HG02623 (cell line): ENCODE measurements around the gene SLC39A11.
"Not testable (repeated sequence)": the region's sequence is repeated elsewhere in the genome, so short reads cannot be mapped to it uniquely, and the experiment has no call there.

Experiments
- ATAC-seq: cut with Tn5 transposase; IDR thresholded peaks from one replicate; pipeline ENCODE4 v1.9.1; 2021; ENCODE audit warnings: moderate library complexity; ENCODE audit not compliant: unreplicated experiment

SLC39A11 gene

GRCh38 chr17:73013816-73014663 lies 78.4 kb downstream of the SLC39A11 start:
- ATAC-seq = no peak

GRCh38 chr17:73013301-73013700 lies 79.2 kb downstream of the SLC39A11 start:
- ATAC-seq = no peak

GRCh38 chr17:73011016-73011486 lies 81.4 kb downstream of the SLC39A11 start:
- no peak for ATAC-seq

DNA sequence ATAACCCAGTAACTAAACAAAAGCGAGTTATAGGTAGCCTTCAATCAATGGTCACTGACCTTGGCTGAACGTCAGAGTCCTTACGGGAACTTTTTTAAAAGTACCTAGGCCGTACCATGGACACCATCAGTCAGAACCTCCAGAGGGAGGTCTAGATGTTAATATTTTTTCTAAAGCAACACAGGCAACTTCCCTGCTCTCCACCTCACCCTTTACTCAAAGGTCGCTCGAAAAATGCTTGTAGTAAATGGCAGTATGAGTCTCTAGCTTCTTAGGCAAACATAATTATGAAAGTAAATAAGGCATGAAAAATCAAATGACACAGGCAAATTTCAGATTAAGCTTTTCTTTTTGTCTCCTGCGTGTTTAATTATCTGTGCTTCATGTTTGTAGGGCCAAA lies 82.1 kb downstream of the SLC39A11 start:
- no peak for ATAC-seq

DNA sequence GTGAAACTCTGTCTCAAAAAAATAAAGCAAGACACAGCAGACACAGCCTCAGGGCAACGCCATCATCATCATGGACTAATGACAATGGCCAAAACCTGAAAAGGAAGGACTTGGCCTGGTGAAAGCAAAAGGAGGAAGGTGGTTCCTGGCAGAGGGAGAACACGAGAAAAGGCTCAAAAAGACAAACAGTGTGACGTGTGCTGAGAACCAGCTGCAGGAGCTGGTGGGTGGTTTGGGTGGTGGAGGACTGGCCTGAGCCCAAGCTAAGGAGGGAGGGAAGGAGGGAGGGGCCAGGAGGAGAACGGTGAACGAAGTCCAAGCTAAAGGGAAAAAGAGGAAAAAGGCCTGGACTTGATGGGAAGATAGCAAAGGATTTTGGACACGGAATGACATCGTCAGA lies 85.1 kb downstream of the SLC39A11 start:
- no peak for ATAC-seq

GRCh38 chr17:73005360-73005759 lies 87.1 kb downstream of the SLC39A11 start:
- no peak for ATAC-seq

GRCh38 chr17:73003487-73003886 lies 89.0 kb downstream of the SLC39A11 start:
- ATAC-seq = no peak

DNA sequence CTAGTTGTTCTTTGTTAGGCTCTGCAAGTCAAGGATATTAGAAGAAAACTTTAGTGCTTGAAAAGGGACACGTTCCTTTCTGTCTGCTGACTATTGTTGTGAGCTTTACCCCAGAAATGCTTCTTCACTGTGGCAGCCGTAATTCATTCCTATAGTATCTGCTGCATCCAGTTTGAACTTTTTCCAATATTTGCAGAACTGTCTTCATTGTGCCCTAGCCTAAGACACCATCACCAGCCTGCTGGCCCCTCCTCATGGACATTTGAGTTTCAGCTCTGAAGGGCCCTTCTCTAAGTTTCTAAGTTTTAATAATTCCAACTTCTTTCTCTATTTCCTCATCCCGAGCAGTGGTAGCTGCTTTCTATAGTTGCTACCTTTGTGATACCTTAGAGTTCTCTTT lies 91.7 kb downstream of the SLC39A11 start:
- ATAC-seq = no peak

DNA sequence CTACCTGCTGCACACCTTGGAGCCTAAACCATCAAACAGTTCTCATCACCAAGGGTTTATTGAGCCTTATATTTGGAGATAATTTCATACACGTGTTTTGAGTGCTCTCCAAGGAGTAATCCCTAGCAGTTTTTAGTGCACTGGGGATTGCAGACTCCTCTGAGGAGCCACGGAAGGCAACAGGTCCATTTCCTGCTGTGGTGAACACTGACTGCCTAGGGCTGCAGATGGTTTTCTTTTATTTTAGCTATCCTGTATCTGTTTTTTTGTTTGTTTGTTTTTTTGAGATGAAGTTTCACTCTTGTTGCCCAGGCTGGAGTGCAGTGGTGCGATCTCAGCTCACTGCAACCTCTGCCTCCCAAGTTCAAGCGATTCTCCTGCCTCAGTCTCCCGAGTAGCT lies 93.0 kb downstream of the SLC39A11 start:
- ATAC-seq = not testable (repeated sequence)

GRCh38 chr17:72998343-72998742 lies 94.1 kb downstream of the SLC39A11 start:
- ATAC-seq = no peak

DNA sequence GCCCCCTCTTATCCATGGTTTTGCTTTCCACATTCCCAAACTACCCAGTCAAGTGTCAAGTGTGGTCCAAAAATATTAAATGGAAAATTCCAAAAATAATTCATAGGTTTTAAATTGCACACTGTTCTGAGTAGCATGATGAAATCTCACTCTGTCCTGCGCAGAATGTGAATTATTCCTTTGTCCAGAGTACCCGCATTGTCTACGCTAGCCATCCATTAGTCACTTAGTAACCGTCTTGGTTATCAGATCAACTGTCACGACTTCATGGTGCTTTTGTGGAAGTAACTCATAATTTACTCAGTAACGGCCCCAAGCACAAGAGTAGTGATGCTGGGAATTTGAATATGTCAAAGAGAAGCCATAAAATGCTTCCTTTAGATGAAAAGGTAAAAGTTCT lies 94.9 kb downstream of the SLC39A11 start:
- ATAC-seq = no peak

DNA sequence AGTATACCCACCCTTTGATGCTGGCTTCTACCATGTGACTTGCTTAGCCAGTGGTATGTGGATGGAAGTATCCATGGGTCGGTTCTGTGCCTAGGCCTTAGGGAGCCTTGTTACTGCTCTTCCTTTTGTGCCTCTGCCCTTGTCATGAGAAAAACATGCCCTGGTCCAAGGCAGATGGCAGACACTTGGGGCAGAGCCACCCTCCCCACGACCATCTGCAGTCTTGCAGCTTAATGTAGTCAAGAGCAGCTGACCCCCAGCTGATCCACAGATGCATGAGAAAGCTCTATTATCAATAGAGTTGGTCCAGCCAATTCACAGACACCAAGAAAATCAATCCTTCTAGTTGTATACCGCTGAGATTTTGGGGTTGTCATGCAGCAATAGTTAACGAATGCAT lies 95.7 kb downstream of the SLC39A11 start:
- no peak for ATAC-seq

DNA sequence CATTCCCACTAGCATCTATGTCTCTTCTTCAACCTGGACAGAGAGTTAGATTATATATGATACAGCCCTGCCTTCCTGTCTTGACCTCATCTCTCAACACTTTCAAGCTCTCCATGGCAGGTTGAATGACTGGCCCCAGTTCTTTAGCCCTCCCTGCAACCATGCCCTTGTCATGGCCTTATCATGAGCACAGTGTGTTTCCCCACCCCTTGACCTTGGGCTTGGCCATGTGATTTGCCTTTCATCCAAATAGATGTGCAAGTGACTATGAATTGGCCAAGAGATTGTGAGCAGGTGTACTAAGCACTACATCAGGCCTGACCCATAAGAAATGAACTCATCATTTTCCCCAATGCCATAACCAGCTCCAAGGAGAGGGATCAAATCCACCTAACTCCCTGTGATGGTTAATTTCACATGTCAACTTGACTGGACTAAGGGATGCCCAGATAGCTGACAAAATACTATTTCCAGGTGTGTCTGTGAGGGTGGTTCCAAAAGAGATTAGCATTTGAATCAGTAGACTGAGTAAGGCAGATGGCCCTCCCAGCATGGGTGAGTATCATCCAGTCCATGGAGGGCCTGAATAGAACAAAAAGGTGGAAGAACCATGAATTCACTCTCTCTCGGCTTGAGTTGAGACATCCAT lies 97.4 kb downstream of the SLC39A11 start:
- no peak for ATAC-seq

GRCh38 chr17:72992783-72993467 lies 99.6 kb downstream of the SLC39A11 start:
- not testable (repeated sequence) for ATAC-seq

- no peak for ATAC-seq
These were observed 100.8 kb downstream of the SLC39A11 start for GRCh38 chr17:72991651-72992050.

- ATAC-seq = no peak
These were observed 103.3 kb downstream of the SLC39A11 start for GRCh38 chr17:72989074-72989610.

DNA sequence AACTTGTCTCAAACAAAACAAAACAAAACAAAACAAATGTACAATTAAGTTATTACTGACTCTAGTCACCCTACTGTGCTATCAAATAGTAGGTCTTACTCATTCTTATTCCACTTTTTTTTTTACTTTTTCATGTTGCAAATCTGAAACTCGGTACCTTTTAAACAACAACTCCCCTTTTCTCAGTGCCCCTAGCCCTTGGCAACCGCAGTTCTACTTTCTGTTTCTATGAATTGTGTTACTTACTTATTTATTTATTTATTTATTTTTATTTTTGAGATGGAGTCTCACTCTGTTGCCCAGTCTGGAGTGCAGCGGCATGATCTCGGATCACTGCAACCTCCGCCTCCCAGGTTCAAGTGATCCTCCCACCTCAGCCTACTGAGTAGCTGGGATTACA lies 104.0 kb downstream of the SLC39A11 start:
- ATAC-seq = no peak

DNA sequence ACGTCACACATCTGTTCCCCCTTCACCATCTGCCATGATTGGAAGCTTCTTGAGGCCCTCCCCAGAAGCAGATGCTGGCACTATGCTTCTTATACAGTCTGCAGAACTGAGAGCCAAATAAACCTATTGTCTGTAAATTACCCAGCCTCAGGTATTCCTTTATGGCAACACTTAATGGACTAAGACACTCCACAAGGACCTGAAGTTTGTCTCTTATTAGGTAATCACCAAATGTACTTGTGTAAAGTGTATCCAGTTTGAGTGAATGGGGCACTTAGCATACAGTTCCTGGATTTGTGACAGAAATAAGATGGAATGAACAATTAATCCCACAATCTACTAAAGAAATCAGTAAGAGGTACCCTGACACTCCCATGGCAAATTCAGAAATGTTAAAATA lies 105.3 kb downstream of the SLC39A11 start:
- ATAC-seq = no peak

- peak; percentile 74 for ATAC-seq
These were observed 106.4 kb downstream of the SLC39A11 start for GRCh38 chr17:72985882-72986720.

DNA sequence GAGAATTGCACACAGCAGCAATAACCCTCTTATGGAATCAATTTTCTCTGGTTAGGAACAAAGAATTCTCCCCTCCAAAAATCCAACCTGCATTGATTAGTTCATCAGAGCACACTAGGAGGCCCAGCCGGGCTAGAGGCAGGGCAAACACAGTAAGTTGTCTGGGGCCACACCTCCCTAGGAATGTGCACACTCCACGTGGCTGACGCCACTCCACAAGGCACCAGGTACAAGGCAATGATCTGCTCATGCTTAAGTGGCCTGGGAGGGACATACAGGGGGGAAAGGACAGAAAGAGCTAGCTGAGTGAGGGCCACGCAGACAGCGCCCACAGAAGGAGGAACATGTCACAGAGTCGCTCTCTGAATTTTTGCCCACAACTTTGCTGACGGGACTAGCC lies 107.6 kb downstream of the SLC39A11 start:
- ATAC-seq = no peak
